Neuronal stem cell (in vitro differentiated cells): ENCODE results near the gene FRMPD4.

Experiments used
- DNase-seq: peaks from one replicate; pipeline ENCODE4 v3.0.0-alpha.2; 2013; ENCODE audit warnings: low spot score
- H2AFZ ChIP-seq: one replicate; pipeline ENCODE4 v1.6.1; 2013; ENCODE audit warnings: mild to moderate bottlenecking, low read length, inconsistent platforms
- H2AK5ac ChIP-seq: 2 replicates; pipeline ENCODE4 v1.6.1; 2013; ENCODE audit warnings: low read depth, mild to moderate bottlenecking, inconsistent platforms, low read length, moderate library complexity, mixed read lengths
- H2BK120ac ChIP-seq: 2 replicates; pipeline ENCODE4 v1.6.1; 2013; ENCODE audit warnings: low read depth, mild to moderate bottlenecking, inconsistent platforms, low read length, moderate library complexity, mixed read lengths
- H2BK12ac ChIP-seq: one replicate; pipeline ENCODE4 v1.6.1; 2013; ENCODE audit warnings: low read length, inconsistent platforms
- H2BK15ac ChIP-seq: 2 replicates; pipeline ENCODE4 v1.6.1; 2013; ENCODE audit warnings: mild to moderate bottlenecking, low read length, inconsistent platforms, mixed read lengths
- H2BK5ac ChIP-seq: one replicate; pipeline ENCODE4 v1.6.1; 2013; ENCODE audit warnings: inconsistent platforms, mild to moderate bottlenecking, low read length, moderate library complexity
- H3K14ac ChIP-seq: one replicate; pipeline ENCODE4 v1.6.1; 2013; ENCODE audit warnings: low read length, inconsistent platforms
- H3K18ac ChIP-seq: 2 replicates; pipeline ENCODE4 v1.6.1; 2013; ENCODE audit warnings: low read length, inconsistent platforms
- H3K23ac ChIP-seq: 2 replicates; pipeline ENCODE4 v1.6.1; 2013; ENCODE audit warnings: low read depth, mild to moderate bottlenecking, mixed read lengths, low read length, inconsistent platforms; ENCODE audit not compliant: poor library complexity
- H3K27ac ChIP-seq: replicated peaks from 3 replicates; pipeline ENCODE4 v1.5.1; 2013; ENCODE audit warnings: low read length, inconsistent platforms
- H3K27me3 ChIP-seq, 3 experiments: 2 replicates each; pipeline ENCODE4 v1.6.1; 2013; ENCODE audit warnings: low read length in 3 of 3, mild to moderate bottlenecking in 2 of 3, inconsistent platforms in 1 of 3, low read depth in 1 of 3, mixed read lengths in 1 of 3, moderate library complexity in 1 of 3; ENCODE audit not compliant: control insufficient read depth in 3 of 3, insufficient read depth in 3 of 3
- H3K36me3 ChIP-seq, 2 donors: replicated peaks in 1 of 2; 2 replicates each; pipeline ENCODE4 v1.6.1; 2013; ENCODE audit warnings: low read length in 2 of 2; ENCODE audit not compliant: control insufficient read depth in 2 of 2, insufficient read depth in 2 of 2
- H3K4ac ChIP-seq: 2 replicates; pipeline ENCODE4 v1.6.1; 2013; ENCODE audit warnings: inconsistent platforms, mild to moderate bottlenecking, low read length, moderate library complexity
- H3K4me1 ChIP-seq, 2 donors: 1 replicate in 1 of 2; 2 replicates in 1 of 2; pipeline ENCODE4 v1.6.1; 2013; ENCODE audit warnings: low read length in 2 of 2, low read depth in 1 of 2; ENCODE audit not compliant: control insufficient read depth in 2 of 2, insufficient read depth in 1 of 2
- H3K4me2 ChIP-seq: one replicate; pipeline ENCODE4 v1.6.1; 2013; ENCODE audit warnings: mild to moderate bottlenecking, low read length, inconsistent platforms; ENCODE audit not compliant: insufficient read depth, poor library complexity, severe bottlenecking
- H3K4me3 ChIP-seq, 2 donors: 2 replicates each; pipeline ENCODE4 v1.5.1; 2013; ENCODE audit warnings: low read length in 2 of 2, mild to moderate bottlenecking in 2 of 2, inconsistent platforms in 1 of 2, moderate library complexity in 1 of 2
- H3K79me1 ChIP-seq: one replicate; pipeline ENCODE4 v1.6.1; 2013; ENCODE audit warnings: low read depth, mild to moderate bottlenecking, inconsistent platforms, low read length, moderate library complexity
- H3K9ac ChIP-seq: one replicate; pipeline ENCODE4 v1.6.1; 2013; ENCODE audit warnings: mild to moderate bottlenecking, low read depth, low read length, inconsistent platforms; ENCODE audit not compliant: poor library complexity
- H3K9me3 ChIP-seq, 2 donors: replicated peaks in 1 of 2; 2 replicates each; pipeline versions ENCODE3 to v1.6.1; 2013; ENCODE audit warnings: low read length in 2 of 2, mild to moderate bottlenecking in 2 of 2, inconsistent platforms in 1 of 2, low read depth in 1 of 2, mixed read lengths in 1 of 2, moderate library complexity in 1 of 2; ENCODE audit not compliant: control insufficient read depth in 2 of 2, insufficient read depth in 1 of 2
- H4K8ac ChIP-seq: one replicate; pipeline ENCODE4 v1.6.1; 2013; ENCODE audit warnings: low read depth, mild to moderate bottlenecking, inconsistent platforms, low read length, moderate library complexity
- H4K91ac ChIP-seq: one replicate; pipeline ENCODE4 v1.6.1; 2013; ENCODE audit warnings: low read length, low read depth, mild to moderate bottlenecking, inconsistent platforms; ENCODE audit not compliant: poor library complexity
- WGBS, 2 donors: extraction: QIAGEN DNeasy Blood & Tissue Kit; methylation state at CpG; one replicate each; pipeline ENCODE4 v1.1.7; 2013; ENCODE audit warnings: missing lambda C conversion rate in 2 of 2, mixed read lengths in 1 of 2; ENCODE audit not compliant: insufficient read length in 2 of 2, insufficient replicate concordance in 1 of 2; ENCODE audit errors: extremely low coverage in 2 of 2; 5-methylcytosine and 5-hydroxymethylcytosine counted together

The FRMPD4 gene

GRCh38 chrX:12344954-12345353 lies 206.7 kb downstream of the FRMPD4 start:
- Histone ChIP-seq H3K27me3 (no peaks in the 10 kb centered on the region), H3K14ac (no peak overlapping the region), H2AK5ac (no peak overlapping the region), H2AFZ (no peak overlapping the region), H3K4me1 (no peaks in the 10 kb centered on the region), H3K79me1 (no peaks in the 10 kb centered on the region), H3K23ac (no peak overlapping the region), H3K18ac (no peak overlapping the region), H3K9ac (no peak overlapping the region), H3K4ac (no peak overlapping the region), H3K27ac (no peak overlapping the region), H2BK5ac (no peak overlapping the region), H2BK120ac (no peak overlapping the region), H3K4me2 (no peak overlapping the region), H2BK12ac (no peak overlapping the region), H3K4me3 (no peak overlapping the region), H3K36me3 (no peaks in the 10 kb centered on the region), H4K91ac (no peak overlapping the region), H2BK15ac (no peak overlapping the region), H4K8ac (no peak overlapping the region), H3K9me3 (no peaks in the 10 kb centered on the region)
- no CpG with 5 or more reads among the region's 2 CpGs for WGBS, 2 donors
- no peak for DNase-seq

- Histone ChIP-seq H3K9me3 (no peaks in the 10 kb centered on the region), H2BK12ac (no peak overlapping the region), H3K27ac (no peak overlapping the region), H3K4me3 (no peak overlapping the region), H2BK5ac (no peak overlapping the region), H2AK5ac (no peak overlapping the region), H3K27me3 (no peaks in the 10 kb centered on the region), H2BK120ac (no peak overlapping the region), H2AFZ (no peak overlapping the region), H3K23ac (no peak overlapping the region), H3K79me1 (no peaks in the 10 kb centered on the region), H3K14ac (no peak overlapping the region), H3K18ac (no peak overlapping the region), H3K4me1 (no peaks in the 10 kb centered on the region), H4K91ac (no peak overlapping the region), H3K36me3 (no peaks in the 10 kb centered on the region), H3K4me2 (no peak overlapping the region), H4K8ac (no peak overlapping the region), H3K4ac (no peak overlapping the region), H3K9ac (no peak overlapping the region), H2BK15ac (no peak overlapping the region)
- no CpG with 5 or more reads among the region's 8 CpGs for WGBS, 2 donors
- no peak for DNase-seq
These were observed 210.9 kb downstream of the FRMPD4 start for GRCh38 chrX:12349201-12349600.

- no peaks in the 10 kb centered on the region for H3K9me3 ChIP-seq
- DNase-seq = no peak
- H2BK15ac ChIP-seq = no peak overlapping the region
These were observed 214.6 kb downstream of the FRMPD4 start for GRCh38 chrX:12352922-12353321.

GRCh38 chrX:12360383-12360782 lies 222.1 kb downstream of the FRMPD4 start:
- no peak overlapping the region for H2BK12ac ChIP-seq
- no peak overlapping the region for H4K8ac ChIP-seq
- H3K27ac ChIP-seq = no peak overlapping the region
- H3K4me3 ChIP-seq = no peak overlapping the region
- no peak overlapping the region for H3K9ac ChIP-seq
- no peaks in the 10 kb centered on the region for H3K4me1 ChIP-seq
- H2BK120ac ChIP-seq = no peak overlapping the region
- no peak for DNase-seq
- no peak overlapping the region for H3K23ac ChIP-seq
- no peak overlapping the region for H2BK15ac ChIP-seq
- H3K14ac ChIP-seq = no peak overlapping the region
- no peak overlapping the region for H3K4me2 ChIP-seq
- no CpG with 5 or more reads among the region's 2 CpGs for WGBS, 2 donors
- no peaks in the 10 kb centered on the region for H3K9me3 ChIP-seq
- no peak overlapping the region for H2AFZ ChIP-seq
- H3K79me1 ChIP-seq = no peaks in the 10 kb centered on the region
- no peak overlapping the region for H3K18ac ChIP-seq
- no peak overlapping the region for H4K91ac ChIP-seq
- H3K36me3 ChIP-seq = no peaks in the 10 kb centered on the region
- no peak overlapping the region for H2AK5ac ChIP-seq
- no peaks in the 10 kb centered on the region for H3K27me3 ChIP-seq
- no peak overlapping the region for H2BK5ac ChIP-seq
- no peak overlapping the region for H3K4ac ChIP-seq

More at GRCh38 chrX:12352922-12353321, 214.6 kb downstream of the FRMPD4 start:
- no peak overlapping the region for H3K4me2 ChIP-seq
- no peak overlapping the region for H3K14ac ChIP-seq
- H3K9ac ChIP-seq = no peak overlapping the region
- no peak overlapping the region for H3K23ac ChIP-seq
- H3K27ac ChIP-seq = no peak overlapping the region
- H4K91ac ChIP-seq = no peak overlapping the region
- H2AFZ ChIP-seq = no peak overlapping the region
- no peak overlapping the region for H3K4ac ChIP-seq
- no peaks in the 10 kb centered on the region for H3K4me1 ChIP-seq
- no peak overlapping the region for H4K8ac ChIP-seq
- no peak overlapping the region for H2BK120ac ChIP-seq
- no peaks in the 10 kb centered on the region for H3K79me1 ChIP-seq
- H2AK5ac ChIP-seq = no peak overlapping the region
- no peak overlapping the region for H2BK5ac ChIP-seq
- no CpG with 5 or more reads among the region's 5 CpGs for WGBS, 2 donors
- H3K27me3 ChIP-seq = no peaks in the 10 kb centered on the region
- H3K18ac ChIP-seq = no peak overlapping the region
- no peak overlapping the region for H3K4me3 ChIP-seq
- no peak overlapping the region for H2BK12ac ChIP-seq
- H3K36me3 ChIP-seq = no peaks in the 10 kb centered on the region
